ENCODE results near the gene NSF.

DNA sequence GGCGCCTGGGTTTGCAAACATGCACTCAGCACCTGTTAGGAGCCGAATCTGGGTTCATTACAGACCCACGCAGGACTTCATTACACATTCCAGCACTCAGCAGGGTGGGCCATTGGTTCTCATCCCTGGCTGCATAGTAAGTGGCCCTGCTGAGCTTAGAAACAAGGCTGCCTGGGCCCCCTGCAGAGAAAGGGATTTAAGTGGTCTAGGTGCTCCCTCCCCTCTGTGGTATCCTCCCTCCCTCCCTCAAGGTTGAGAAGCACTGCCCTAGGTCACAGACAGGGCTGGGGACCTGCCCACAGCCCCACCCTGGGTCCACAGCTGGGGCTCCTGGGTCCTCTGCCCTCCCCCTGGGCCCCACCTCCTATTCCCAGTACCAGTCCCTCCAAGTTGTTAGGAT is 199.7 kb downstream of the NSF start:
- TF ChIP-seq CTCF (IDR thresholded peaks at IDR 0.05; ENCODE audit: low read depth, low read length): no peak
- no peak for TF ChIP-seq EZH2phosphoT487 (IDR thresholded peaks at IDR 0.05; ENCODE audit: low read depth)

Measured in OCI-LY3 (cell line).